ENCODE results near the gene EMILIN3. TPM values are rescaled to one million over a fixed set of nuclear protein-coding genes. Genes with fewer than 3 reads are reported as not detected.

EMILIN3 gene
- polyA plus RNA-seq, 1 experiment, result 0.12 TPM

GRCh38 chr20:41369673-41370072, 3.1 kb upstream of the EMILIN3 start:
- H3K27me3 ChIP-seq (ENCODE audit: control insufficient read depth, insufficient read depth, low read length), result peaks cover 47% of the 10 kb centered on the region
- TF ChIP-seq, protein P1, sequence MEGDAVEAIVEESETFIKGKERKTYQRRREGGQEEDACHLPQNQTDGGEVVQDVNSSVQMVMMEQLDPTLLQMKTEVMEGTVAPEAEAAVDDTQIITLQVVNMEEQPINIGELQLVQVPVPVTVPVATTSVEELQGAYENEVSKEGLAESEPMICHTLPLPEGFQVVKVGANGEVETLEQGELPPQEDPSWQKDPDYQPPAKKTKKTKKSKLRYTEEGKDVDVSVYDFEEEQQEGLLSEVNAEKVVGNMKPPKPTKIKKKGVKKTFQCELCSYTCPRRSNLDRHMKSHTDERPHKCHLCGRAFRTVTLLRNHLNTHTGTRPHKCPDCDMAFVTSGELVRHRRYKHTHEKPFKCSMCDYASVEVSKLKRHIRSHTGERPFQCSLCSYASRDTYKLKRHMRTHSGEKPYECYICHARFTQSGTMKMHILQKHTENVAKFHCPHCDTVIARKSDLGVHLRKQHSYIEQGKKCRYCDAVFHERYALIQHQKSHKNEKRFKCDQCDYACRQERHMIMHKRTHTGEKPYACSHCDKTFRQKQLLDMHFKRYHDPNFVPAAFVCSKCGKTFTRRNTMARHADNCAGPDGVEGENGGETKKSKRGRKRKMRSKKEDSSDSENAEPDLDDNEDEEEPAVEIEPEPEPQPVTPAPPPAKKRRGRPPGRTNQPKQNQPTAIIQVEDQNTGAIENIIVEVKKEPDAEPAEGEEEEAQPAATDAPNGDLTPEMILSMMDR (IDR thresholded peaks at IDR 0.05; ENCODE audit: low read depth, low read length), result no peak
- ChIA-PET CTCF (interaction anchor here (1.2 to 1.4 kb wide), 2 partner anchors 41 to 197 kb away, joined by 3 to 5 read pairs; no protein-coding TSS in a partner anchor), POLR2A (no interaction called here)
- no peak for DNase-seq (ENCODE audit: low read depth, low spot score)
- no peak overlapping the region for H3K27ac ChIP-seq (ENCODE audit: low read depth, low read length)
- peaks cover 12% of the 10 kb centered on the region for H3K9me3 ChIP-seq (ENCODE audit: control insufficient read depth, insufficient read depth, low read length)
- no peak overlapping the region for H3K4me3 ChIP-seq (ENCODE audit: low read depth, low read length)

- Histone ChIP-seq H3K9me3 (ENCODE audit: control insufficient read depth, insufficient read depth, low read length) (peaks cover 11% of the 10 kb centered on the region), H3K27me3 (ENCODE audit: control insufficient read depth, insufficient read depth, low read length) (peaks cover 50% of the 10 kb centered on the region), H3K27ac (ENCODE audit: low read depth, low read length) (no peak overlapping the region), H3K4me3 (ENCODE audit: low read depth, low read length) (no peak overlapping the region)
- POLR2A ChIA-PET, result no interaction called here
- no peak for DNase-seq (ENCODE audit: low read depth, low spot score)
- CTCF ChIA-PET, result interaction anchor here (0.6 to 1.4 kb wide), 2 partner anchors 11 to 195 kb away, joined by 3 to 5 read pairs; no protein-coding TSS in a partner anchor
- TF ChIP-seq, protein P1 (IDR thresholded peaks at IDR 0.05; ENCODE audit: low read depth, low read length), result no peak
These were observed 1.3 kb upstream of the EMILIN3 start for GRCh38 chr20:41367956-41368355.

DNA sequence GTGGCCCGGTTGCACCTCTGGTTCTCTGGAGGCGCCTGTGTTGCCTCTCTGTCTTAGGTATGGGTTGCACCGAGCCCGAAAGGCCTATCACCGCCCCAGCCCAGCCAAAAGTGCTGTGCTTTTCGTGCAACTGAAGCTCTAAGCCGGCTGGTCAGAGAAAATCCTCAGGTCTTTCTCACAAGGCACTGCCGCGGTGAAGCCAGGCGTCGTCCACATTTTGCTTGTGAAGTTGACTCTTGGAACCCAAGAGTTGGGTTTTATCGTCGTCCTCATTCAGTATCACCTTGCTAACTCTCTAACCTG, 726 bp upstream of the EMILIN3 start:
- H3K4me3 ChIP-seq (ENCODE audit: low read depth, low read length), result no peak overlapping the region
- TF ChIP-seq, protein P1 (IDR thresholded peaks at IDR 0.05; ENCODE audit: low read depth, low read length), result no peak
- POLR2A ChIA-PET, result no interaction called here
- no peak overlapping the region for H3K27ac ChIP-seq (ENCODE audit: low read depth, low read length)
- CTCF ChIA-PET, result interaction anchor here (1.4 kb wide), 1 partner anchor 194 kb away, joined by 3 read pairs; no protein-coding TSS in a partner anchor
- H3K27me3 ChIP-seq (ENCODE audit: control insufficient read depth, insufficient read depth, low read length), result peaks cover 50% of the 10 kb centered on the region
- no peak for DNase-seq (ENCODE audit: low read depth, low spot score)
- peaks cover 11% of the 10 kb centered on the region for H3K9me3 ChIP-seq (ENCODE audit: control insufficient read depth, insufficient read depth, low read length)

DNA sequence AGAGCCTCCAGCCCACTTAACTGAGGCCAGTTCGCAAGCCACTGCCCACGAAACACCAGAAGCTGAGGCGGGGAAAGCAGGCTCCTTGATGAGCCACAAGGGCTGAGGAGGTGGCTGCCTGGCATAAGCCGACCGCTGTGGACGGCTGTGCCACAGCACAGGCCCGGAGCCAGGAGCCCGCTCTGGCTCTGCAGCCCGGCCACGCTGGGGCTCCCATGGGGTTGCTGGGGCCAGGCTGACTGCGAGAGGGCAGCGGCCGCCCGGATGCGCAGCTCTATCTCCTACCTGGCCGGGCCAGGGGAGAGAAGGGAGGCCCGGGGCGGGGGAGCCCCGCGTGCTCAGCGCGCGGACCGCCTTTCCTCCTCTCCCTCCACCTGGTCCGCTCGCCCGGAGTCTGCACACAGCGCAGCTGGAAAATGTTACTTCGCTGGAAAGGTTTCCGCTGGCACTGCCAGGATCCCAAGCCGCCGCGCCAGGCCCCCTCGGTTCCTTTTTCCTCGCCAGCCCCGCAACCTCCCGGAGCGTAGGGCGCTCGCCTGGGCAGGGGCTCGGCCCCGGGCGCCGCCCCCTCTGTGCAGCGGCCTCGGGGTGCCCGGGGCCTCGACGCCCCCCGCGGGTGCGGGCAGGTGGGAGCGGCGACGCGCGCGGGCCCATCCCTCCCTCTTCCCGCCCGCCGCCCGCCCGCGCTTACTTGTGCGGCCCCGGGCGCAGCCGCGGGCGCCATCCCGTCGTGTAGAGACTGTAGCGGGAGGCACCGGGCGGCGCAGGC, 657 bp downstream of the EMILIN3 start:
- 0 out of 2 replicates have a peak overlapping the region, but pooled peaks have one; percentile 7 for H3K4me3 ChIP-seq (ENCODE audit: low read depth, low read length)
- TF ChIP-seq, protein P1 (IDR thresholded peaks at IDR 0.05; ENCODE audit: low read depth, low read length), result no peak
- peaks cover 42% of the 10 kb centered on the region for H3K27me3 ChIP-seq (ENCODE audit: control insufficient read depth, insufficient read depth, low read length)
- DNase-seq (ENCODE audit: low read depth, low spot score), result no peak
- ChIA-PET POLR2A (no interaction called here), CTCF (no interaction called here)
- no peak overlapping the region for H3K27ac ChIP-seq (ENCODE audit: low read depth, low read length)
- H3K9me3 ChIP-seq (ENCODE audit: control insufficient read depth, insufficient read depth, low read length), result peaks cover 4% of the 10 kb centered on the region

DNA sequence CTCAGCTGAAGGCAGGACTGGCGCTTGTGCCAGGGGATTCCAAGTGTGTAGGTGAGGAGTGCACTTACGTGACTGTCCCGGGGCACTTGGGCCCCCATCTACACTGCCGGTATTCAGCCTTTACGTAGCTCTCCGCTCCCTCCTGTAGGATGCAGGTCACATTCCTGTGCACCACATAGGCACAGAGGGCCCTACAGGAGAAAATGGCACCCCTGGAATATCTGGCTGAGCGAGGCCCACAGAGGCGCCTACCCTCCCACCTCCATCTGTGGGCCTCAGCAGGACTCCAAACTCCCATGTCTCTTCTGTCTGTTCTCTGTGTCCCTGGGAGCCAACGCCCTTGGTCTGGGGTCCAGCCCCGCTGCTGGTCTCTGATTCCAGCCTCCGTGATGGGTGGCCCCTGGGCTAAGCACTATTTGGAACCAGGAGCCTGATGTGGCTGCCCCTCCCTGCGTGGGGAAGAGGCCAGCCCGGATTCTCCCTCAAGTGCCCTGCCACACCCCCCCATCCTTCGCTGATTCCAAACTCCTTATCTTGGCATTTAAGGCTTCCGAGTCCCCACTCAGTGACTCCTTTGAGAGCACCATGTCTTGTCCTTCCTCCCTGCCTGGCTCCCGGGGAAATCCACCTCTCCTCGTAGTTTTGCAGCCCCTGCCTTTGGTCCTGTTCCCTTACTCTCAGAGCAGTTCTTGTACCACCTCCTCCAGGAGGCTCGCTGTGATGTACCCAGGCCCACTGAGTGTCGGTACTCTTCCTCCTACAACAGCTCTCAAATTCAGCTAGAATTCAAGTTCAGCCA, 1.5 kb downstream of the EMILIN3 start:
- TF ChIP-seq, protein P1 (IDR thresholded peaks at IDR 0.05; ENCODE audit: low read depth, low read length), result no peak
- Histone ChIP-seq H3K27ac (ENCODE audit: low read depth, low read length) (no peak overlapping the region), H3K9me3 (ENCODE audit: control insufficient read depth, insufficient read depth, low read length) (peaks cover 3% of the 10 kb centered on the region; the same call in 1 of the 2 replicates), H3K27me3 (ENCODE audit: control insufficient read depth, insufficient read depth, low read length) (peaks cover 41% of the 10 kb centered on the region), H3K4me3 (ENCODE audit: low read depth, low read length) (no peak overlapping the region)
- ChIA-PET POLR2A (no interaction called here), CTCF (no interaction called here)
- no peak for DNase-seq (ENCODE audit: low read depth, low spot score)
